ENCODE data around the gene ZNF500.

Gene ZNF500

GRCh38 chr16:4767872-4768548 lies 1.0 kb upstream of the ZNF500 start:
- peak; percentile 16 for DNase-seq
- in situ Hi-C loops (cut with HindIII; ENCODE audit: low pct_ligation_motif_present, low sequenced_read_pairs) = no loop called here

GRCh38 chr16:4765511-4766474 lies 1.2 kb downstream of the ZNF500 start:
- Histone ChIP-seq H3K36me3 (replicated peaks) (peaks cover 29% of the 10 kb centered on the region), H3K27ac (peak overlapping the region; percentile 47), H3K4me3 (ENCODE audit: low read depth, low read length) (peak overlapping the region; percentile 83), H3K27me3 (replicated peaks) (no peaks in the 10 kb centered on the region)
- no peak for DNase-seq
- in situ Hi-C loops (cut with HindIII; ENCODE audit: low pct_ligation_motif_present, low sequenced_read_pairs) = no loop called here
- no peak for TF ChIP-seq CTCF (IDR thresholded peaks at IDR 0.05; ENCODE audit: low read depth, low read length, missing control alignments)

More at GRCh38 chr16:4767872-4768548, 1.0 kb upstream of the ZNF500 start:
- peaks cover 15% of the 10 kb centered on the region for H3K36me3 ChIP-seq (replicated peaks)
- no peak for TF ChIP-seq CTCF (IDR thresholded peaks at IDR 0.05; ENCODE audit: low read depth, low read length, missing control alignments)
- peak overlapping the region; percentile 55 for H3K27ac ChIP-seq
- peak overlapping the region; percentile 73 for H3K4me3 ChIP-seq (ENCODE audit: low read depth, low read length)
- no peaks in the 10 kb centered on the region for H3K27me3 ChIP-seq (replicated peaks)

- Histone ChIP-seq H3K27me3 (replicated peaks) (no peaks in the 10 kb centered on the region), H3K27ac (no peak overlapping the region), H3K4me3 (ENCODE audit: low read depth, low read length) (no peak overlapping the region), H3K36me3 (replicated peaks) (peaks cover 44% of the 10 kb centered on the region)
- DNase-seq = no peak
- TF ChIP-seq CTCF (IDR thresholded peaks at IDR 0.05; ENCODE audit: low read depth, low read length, missing control alignments) = no peak
- in situ Hi-C loops (cut with HindIII; ENCODE audit: low pct_ligation_motif_present, low sequenced_read_pairs) = no loop called here
Measured at GRCh38 chr16:4763791-4764190, 3.2 kb downstream of the ZNF500 start.

- Histone ChIP-seq H3K27ac (no peak overlapping the region), H3K27me3 (replicated peaks) (no peaks in the 10 kb centered on the region), H3K36me3 (replicated peaks) (peaks cover 53% of the 10 kb centered on the region), H3K4me3 (ENCODE audit: low read depth, low read length) (no peak overlapping the region)
- no peak for DNase-seq
- no peak for TF ChIP-seq CTCF (IDR thresholded peaks at IDR 0.05; ENCODE audit: low read depth, low read length, missing control alignments)
- in situ Hi-C loops (cut with HindIII; ENCODE audit: low pct_ligation_motif_present, low sequenced_read_pairs) = no loop called here
Measured at GRCh38 chr16:4762205-4762604, 4.8 kb downstream of the ZNF500 start.

GRCh38 chr16:4760221-4760910 lies 6.6 kb downstream of the ZNF500 start:
- no peak for TF ChIP-seq CTCF (IDR thresholded peaks at IDR 0.05; ENCODE audit: low read depth, low read length, missing control alignments)
- no peak overlapping the region for H3K27ac ChIP-seq
- no peak overlapping the region for H3K4me3 ChIP-seq (ENCODE audit: low read depth, low read length)
- DNase-seq = no peak
- H3K36me3 ChIP-seq (replicated peaks) = peaks cover 58% of the 10 kb centered on the region
- in situ Hi-C loops (cut with HindIII; ENCODE audit: low pct_ligation_motif_present, low sequenced_read_pairs) = no loop called here
- H3K27me3 ChIP-seq (replicated peaks) = no peaks in the 10 kb centered on the region

Data from brain microvascular endothelial cell (primary cell).